RWPE1 (cell line): Measurements from ENCODE around the gene EYS.

Experiments used
- CTCF ChIA-PET: fragments of 350-600 bp; sonication (Branson Sonifier 250); formaldehyde crosslinking; extraction: SDS; loops from one replicate; lab custom pipeline; 2021; lab: Yijun Ruan, JAX
- POLR2A ChIA-PET: fragments of 400-600 bp; formaldehyde crosslinking; extraction: SDS; loops from one replicate; lab custom pipeline; 2020; ENCODE audit warnings: antibody characterized with exemption; ENCODE audit not compliant: low non-redundant PET; lab: Yijun Ruan, JAX
- DNase-seq: peaks from one replicate; pipeline ENCODE4 v3.0.0; 2012; ENCODE audit warnings: low spot score
- H3K27ac ChIP-seq: fragments of 450-650 bp; 2 replicates; pipeline ENCODE4 v1.5.1; 2017
- CTCF ChIP-seq: fragments of 450-650 bp; conservative IDR thresholded peaks from 2 replicates; pipeline ENCODE4 v1.5.1; 2017; ENCODE audit warnings: low read depth, mild to moderate bottlenecking

The EYS gene

GRCh38 chr6:64280569-64280968, 1426.5 kb downstream of the EYS start:
- TF ChIP-seq CTCF = peak; percentile 28; the same call in 1 of the 2 replicates
- DNase-seq = peak; percentile 8
- ChIA-PET CTCF (interaction anchor here (0.6 kb wide), 3 partner anchors 18 to 1110 kb away, joined by 3 to 5 read pairs (median 3); no protein-coding TSS in a partner anchor), POLR2A (no interaction called here)
- H3K27ac ChIP-seq = no peak overlapping the region

- no peak overlapping the region for H3K27ac ChIP-seq
- ChIA-PET CTCF (no interaction called here), POLR2A (no interaction called here)
- no peak for TF ChIP-seq CTCF
- no peak for DNase-seq
Measured at GRCh38 chr6:64270083-64270482, 1436.9 kb downstream of the EYS start.

- ChIA-PET CTCF (no interaction called here), POLR2A (no interaction called here)
- no peak for DNase-seq
- no peak for TF ChIP-seq CTCF
- no peak overlapping the region for H3K27ac ChIP-seq
Measured at GRCh38 chr6:64266351-64266821, 1440.6 kb downstream of the EYS start.

- no peak for TF ChIP-seq CTCF
- DNase-seq = no peak
- ChIA-PET CTCF (no interaction called here), POLR2A (no interaction called here)
- no peak overlapping the region for H3K27ac ChIP-seq
Measured at GRCh38 chr6:64263778-64264177, 1443.2 kb downstream of the EYS start.

GRCh38 chr6:64259372-64259771, 1447.7 kb downstream of the EYS start:
- ChIA-PET CTCF (no interaction called here), POLR2A (no interaction called here)
- no peak overlapping the region for H3K27ac ChIP-seq
- TF ChIP-seq CTCF = no peak
- no peak for DNase-seq

- POLR2A ChIA-PET = no interaction called here
- no peak overlapping the region for H3K27ac ChIP-seq
- CTCF ChIA-PET = no interaction called here
- DNase-seq = no peak
- TF ChIP-seq CTCF = no peak
Measured at GRCh38 chr6:64258752-64259151, 1448.3 kb downstream of the EYS start.
